ENCODE results near the gene CRYGB.

GRCh38 chr2:208189810-208190503 lies 44.0 kb upstream of the CRYGB start, which contains the start of gene C2orf80:
- TF ChIP-seq POLR2A (IDR thresholded peaks at IDR 0.05; ENCODE audit: extremely low read depth, insufficient read length) (no peak), CTCF (IDR thresholded peaks at IDR 0.05; ENCODE audit: low read depth, low read length) (no peak), MAX (IDR thresholded peaks at IDR 0.05; ENCODE audit: low read depth, low read length) (no peak), MYC (IDR thresholded peaks at IDR 0.05; ENCODE audit: low read depth, low read length) (no peak)
